ENCODE measurements around the gene AGBL4.

AGBL4 gene

GRCh38 chr1:48756683-48757316, 1267.0 kb downstream of the AGBL4 start:
- DNase-seq, result no peak

- DNase-seq, result no peak
These were observed 1270.5 kb downstream of the AGBL4 start for GRCh38 chr1:48753293-48753692.

GRCh38 chr1:48750109-48750508, 1273.6 kb downstream of the AGBL4 start:
- DNase-seq, result peak; percentile 37

- no peak for DNase-seq
These were observed 1274.7 kb downstream of the AGBL4 start for GRCh38 chr1:48749068-48749467.

GRCh38 chr1:48746906-48747305, 1276.8 kb downstream of the AGBL4 start:
- DNase-seq, result no peak

GRCh38 chr1:48744032-48744431, 1279.7 kb downstream of the AGBL4 start:
- no peak for DNase-seq

- DNase-seq, result no peak
These were observed 1280.3 kb downstream of the AGBL4 start for GRCh38 chr1:48743480-48743879.

- DNase-seq, result no peak
These were observed 1282.4 kb downstream of the AGBL4 start for GRCh38 chr1:48741380-48741779.

- DNase-seq, result no peak
These were observed 1283.1 kb downstream of the AGBL4 start for GRCh38 chr1:48740621-48741020.

GRCh38 chr1:48739091-48739490, 1284.7 kb downstream of the AGBL4 start:
- DNase-seq, result no peak

GRCh38 chr1:48738356-48738755, 1285.4 kb downstream of the AGBL4 start:
- peak; percentile 22 for DNase-seq

GRCh38 chr1:48735796-48736195, 1288.0 kb downstream of the AGBL4 start:
- DNase-seq, result no peak

- DNase-seq, result no peak
These were observed 1293.4 kb downstream of the AGBL4 start for GRCh38 chr1:48730164-48730910.

- DNase-seq, result no peak
These were observed 1295.2 kb downstream of the AGBL4 start for GRCh38 chr1:48728584-48728983.

- DNase-seq, result no peak
These were observed 1297.1 kb downstream of the AGBL4 start for GRCh38 chr1:48726557-48727215.

- no peak for DNase-seq
These were observed 1297.6 kb downstream of the AGBL4 start for GRCh38 chr1:48726139-48726538.

GRCh38 chr1:48725341-48726046, 1298.3 kb downstream of the AGBL4 start:
- no peak for DNase-seq

GRCh38 chr1:48720929-48721328, 1302.8 kb downstream of the AGBL4 start:
- no peak for DNase-seq

GRCh38 chr1:48718705-48719104, 1305.0 kb downstream of the AGBL4 start:
- no peak for DNase-seq

GRCh38 chr1:48718116-48718630, 1305.6 kb downstream of the AGBL4 start:
- DNase-seq, result no peak

GRCh38 chr1:48717082-48717481, 1306.7 kb downstream of the AGBL4 start:
- DNase-seq, result no peak

GRCh38 chr1:48715921-48716320, 1307.8 kb downstream of the AGBL4 start:
- no peak for DNase-seq

- no peak for DNase-seq
These were observed 1312.8 kb downstream of the AGBL4 start for GRCh38 chr1:48710915-48711314.
